Ishikawa (cell line): ENCODE data around the gene ZMIZ1.

Experiments
- EP300 ChIP-seq: IDR thresholded peaks from 2 replicates; pipeline ENCODE4 v1.6.1; 2012; ENCODE audit warnings: borderline replicate concordance
- RAD21 ChIP-seq: IDR thresholded peaks from 2 replicates; pipeline ENCODE4 v1.6.1; 2012; ENCODE audit warnings: low read depth
- TAF1 ChIP-seq: IDR thresholded peaks from 2 replicates; pipeline ENCODE4 v1.6.1; 2012; ENCODE audit warnings: low read depth, mild to moderate bottlenecking
- TCF12 ChIP-seq: IDR thresholded peaks from 2 replicates; pipeline ENCODE4 v1.6.1; 2012; ENCODE audit warnings: low read depth
- TEAD4 ChIP-seq: IDR thresholded peaks from 2 replicates; pipeline ENCODE4 v1.6.1; 2012
- YY1 ChIP-seq: IDR thresholded peaks from 2 replicates; pipeline ENCODE4 v1.6.1; 2012; ENCODE audit warnings: low read depth
- TF ChIP-seq, protein P1 (sequence below): IDR thresholded peaks from 2 replicates; pipeline ENCODE4 v1.6.1; 2012; ENCODE audit warnings: low read depth, mild to moderate bottlenecking
- TF ChIP-seq, protein P2 (sequence below): IDR thresholded peaks from 2 replicates; pipeline ENCODE4 v1.6.1; 2012

- TF ChIP-seq, protein P1, sequence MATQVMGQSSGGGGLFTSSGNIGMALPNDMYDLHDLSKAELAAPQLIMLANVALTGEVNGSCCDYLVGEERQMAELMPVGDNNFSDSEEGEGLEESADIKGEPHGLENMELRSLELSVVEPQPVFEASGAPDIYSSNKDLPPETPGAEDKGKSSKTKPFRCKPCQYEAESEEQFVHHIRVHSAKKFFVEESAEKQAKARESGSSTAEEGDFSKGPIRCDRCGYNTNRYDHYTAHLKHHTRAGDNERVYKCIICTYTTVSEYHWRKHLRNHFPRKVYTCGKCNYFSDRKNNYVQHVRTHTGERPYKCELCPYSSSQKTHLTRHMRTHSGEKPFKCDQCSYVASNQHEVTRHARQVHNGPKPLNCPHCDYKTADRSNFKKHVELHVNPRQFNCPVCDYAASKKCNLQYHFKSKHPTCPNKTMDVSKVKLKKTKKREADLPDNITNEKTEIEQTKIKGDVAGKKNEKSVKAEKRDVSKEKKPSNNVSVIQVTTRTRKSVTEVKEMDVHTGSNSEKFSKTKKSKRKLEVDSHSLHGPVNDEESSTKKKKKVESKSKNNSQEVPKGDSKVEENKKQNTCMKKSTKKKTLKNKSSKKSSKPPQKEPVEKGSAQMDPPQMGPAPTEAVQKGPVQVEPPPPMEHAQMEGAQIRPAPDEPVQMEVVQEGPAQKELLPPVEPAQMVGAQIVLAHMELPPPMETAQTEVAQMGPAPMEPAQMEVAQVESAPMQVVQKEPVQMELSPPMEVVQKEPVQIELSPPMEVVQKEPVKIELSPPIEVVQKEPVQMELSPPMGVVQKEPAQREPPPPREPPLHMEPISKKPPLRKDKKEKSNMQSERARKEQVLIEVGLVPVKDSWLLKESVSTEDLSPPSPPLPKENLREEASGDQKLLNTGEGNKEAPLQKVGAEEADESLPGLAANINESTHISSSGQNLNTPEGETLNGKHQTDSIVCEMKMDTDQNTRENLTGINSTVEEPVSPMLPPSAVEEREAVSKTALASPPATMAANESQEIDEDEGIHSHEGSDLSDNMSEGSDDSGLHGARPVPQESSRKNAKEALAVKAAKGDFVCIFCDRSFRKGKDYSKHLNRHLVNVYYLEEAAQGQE = no peak
- TF ChIP-seq TAF1 = no peak
- TF ChIP-seq TCF12 = no peak
- TF ChIP-seq TEAD4 = no peak
- TF ChIP-seq, protein P2, sequence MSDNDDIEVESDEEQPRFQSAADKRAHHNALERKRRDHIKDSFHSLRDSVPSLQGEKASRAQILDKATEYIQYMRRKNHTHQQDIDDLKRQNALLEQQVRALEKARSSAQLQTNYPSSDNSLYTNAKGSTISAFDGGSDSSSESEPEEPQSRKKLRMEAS = no peak
- TF ChIP-seq EP300 = no peak
- TF ChIP-seq YY1 = no peak
- no peak for TF ChIP-seq RAD21
These were observed 47.3 kb upstream of the ZMIZ1 start for GRCh38 chr10:79021331-79021907.
